ENCODE results near the gene FSD1. TPM values are rescaled to one million over a fixed set of nuclear protein-coding genes. Genes with fewer than 3 reads are reported as not detected.
"Not testable (repeated sequence)": the region's sequence is repeated elsewhere in the genome, so short reads cannot be mapped to it uniquely, and the experiment has no call there.

Gene FSD1
- total and polyA plus RNA-seq, 5 donors from 2014 or later, result 0.76 to 1.6 (median 1.0) TPM; not detected in 2

DNA sequence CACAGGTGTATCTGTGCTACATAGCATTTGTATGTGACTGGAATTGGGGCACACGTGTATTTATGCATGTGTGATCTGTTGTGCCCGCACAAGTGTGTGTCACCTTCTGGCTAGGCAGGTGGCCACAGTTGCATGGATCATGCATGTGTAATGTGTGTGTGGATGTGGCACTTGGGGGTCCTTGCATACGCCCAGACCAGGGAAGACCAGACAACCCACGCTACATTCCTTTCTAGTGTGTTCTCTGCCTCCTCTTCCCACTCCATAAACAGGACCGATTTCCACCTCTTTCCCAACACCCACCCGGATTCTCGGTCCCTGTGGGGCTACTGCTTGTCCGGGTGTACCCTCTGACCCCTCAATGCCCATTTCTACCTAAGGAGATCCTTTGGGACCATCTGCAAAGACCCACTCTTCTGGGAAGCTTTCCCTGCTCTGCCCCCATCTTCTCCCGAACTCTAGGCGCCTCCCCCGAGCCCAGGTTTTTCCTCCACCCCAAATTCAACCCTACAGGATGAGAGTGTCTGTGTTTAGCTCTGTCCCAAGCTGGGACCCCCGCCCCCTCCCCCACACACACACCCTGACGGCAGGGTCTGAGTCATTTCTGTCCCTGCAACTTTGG lies 21.9 kb downstream of the FSD1 start:
- Histone ChIP-seq H3K27me3 (ENCODE audit: control insufficient read depth, insufficient read depth, low read length) (no peaks in the 10 kb centered on the region), H3K4me3 (ENCODE audit: low read depth, low read length) (no peak overlapping the region), H3K9me3 (ENCODE audit: control insufficient read depth in 2 of 2, low read length in 2 of 2) (no peaks in the 10 kb centered on the region), H3K27ac (ENCODE audit: insufficient read depth, low read length, poor library complexity, severe bottlenecking) (no peak overlapping the region), H3K4me1 (ENCODE audit: control insufficient read depth, insufficient read depth, low read length, poor library complexity, severe bottlenecking) (peaks cover 22% of the 10 kb centered on the region), H3K36me3 (ENCODE audit: control insufficient read depth, insufficient read depth, low read length) (no peaks in the 10 kb centered on the region)
- DNase-seq, result no peak
- Mint-ChIP-seq H3K4me3 (peak overlapping the region in 3 of 4 donors; percentile 54 to 80 (median 62)), H3K27me3 (peaks cover 14% of the 10 kb centered on the region), H3K36me3 (no peaks in the 10 kb centered on the region), H3K27ac (no peak overlapping the region), H3K9me3 (peaks cover 0 to 5% (median 0%) of the 10 kb centered on the region in 7 donors), H3K4me1 (peaks cover 0 to 29% (median 16%) of the 10 kb centered on the region in 4 donors)
- no peak for ATAC-seq (ENCODE audit: low read depth in 2 of 2)

DNA sequence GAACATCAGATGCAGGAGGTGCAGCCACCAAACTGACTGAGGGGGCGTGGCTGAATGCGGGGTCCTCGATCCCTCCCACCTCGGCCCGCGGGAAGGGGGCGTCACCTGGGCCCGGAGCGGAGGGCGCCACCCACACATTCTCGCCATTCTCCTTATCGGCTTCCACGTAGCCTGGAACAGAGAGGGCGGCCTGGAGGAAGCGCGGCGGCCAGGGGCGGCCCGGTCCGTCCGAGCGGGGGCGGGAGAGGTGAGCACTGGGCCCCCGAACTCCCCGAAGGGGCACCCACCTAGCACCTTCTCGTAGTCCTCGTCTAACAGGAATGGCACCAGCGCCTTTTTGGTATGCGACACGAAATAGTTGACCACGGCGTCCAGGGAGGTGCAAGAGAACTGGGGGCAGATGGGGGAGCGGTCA lies 22.4 kb downstream of the FSD1 start:
- Mint-ChIP-seq H3K36me3 (no peaks in the 10 kb centered on the region), H3K9me3 (peaks cover 0 to 5% (median 0%) of the 10 kb centered on the region in 7 donors), H3K27me3 (peaks cover 14% of the 10 kb centered on the region), H3K27ac (peak overlapping the region in 1 of 3 donors; percentile 69), H3K4me3 (peak overlapping the region in 3 of 4 donors; percentile 74 to 90 (median 88)), H3K4me1 (peaks cover 0 to 29% (median 16%) of the 10 kb centered on the region in 4 donors)
- H3K4me3 ChIP-seq (ENCODE audit: low read depth, low read length), result no peak overlapping the region
- H3K9me3 ChIP-seq (ENCODE audit: control insufficient read depth in 2 of 2, low read length in 2 of 2), result no peaks in the 10 kb centered on the region
- no peaks in the 10 kb centered on the region for H3K36me3 ChIP-seq (ENCODE audit: control insufficient read depth, insufficient read depth, low read length)
- no peak overlapping the region for H3K27ac ChIP-seq (ENCODE audit: insufficient read depth, low read length, poor library complexity, severe bottlenecking)
- ATAC-seq (ENCODE audit: low read depth in 2 of 2) (no peak), DNase-seq (peak in 1 of 3 donors; percentile 25)
- peaks cover 22% of the 10 kb centered on the region for H3K4me1 ChIP-seq (ENCODE audit: control insufficient read depth, insufficient read depth, low read length, poor library complexity, severe bottlenecking)
- H3K27me3 ChIP-seq (ENCODE audit: control insufficient read depth, insufficient read depth, low read length), result no peaks in the 10 kb centered on the region

DNA sequence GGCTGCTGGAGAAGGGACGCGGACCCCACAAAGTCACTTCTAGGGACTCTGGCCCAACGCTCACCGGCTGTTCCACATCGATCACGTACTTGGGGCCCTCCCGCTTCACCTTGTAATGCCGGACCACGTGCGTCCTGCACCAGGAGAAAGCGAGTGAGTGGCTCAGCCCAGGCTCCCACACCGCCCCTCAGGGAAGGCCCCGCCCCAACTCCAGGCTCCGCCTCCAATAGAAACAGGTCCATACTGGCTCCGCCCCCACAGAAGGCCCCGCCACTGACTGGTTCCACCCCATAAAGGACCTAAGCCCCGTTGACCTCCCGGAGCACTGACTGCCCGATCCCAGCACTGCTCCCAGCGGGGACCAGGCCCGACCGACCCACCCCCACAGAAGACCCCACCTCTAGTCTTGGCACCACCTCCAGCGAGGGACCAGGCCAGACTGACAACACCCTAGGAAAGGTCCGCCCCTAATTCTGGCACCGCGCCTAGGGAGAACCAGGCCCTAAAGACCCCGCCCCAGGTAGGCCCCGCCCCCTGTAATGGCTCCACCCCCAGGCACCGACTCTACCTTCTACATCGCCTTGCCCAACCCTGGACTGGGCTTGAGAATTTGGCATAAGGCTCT lies 23.0 kb downstream of the FSD1 start:
- no peaks in the 10 kb centered on the region for H3K36me3 Mint-ChIP-seq
- H3K27ac Mint-ChIP-seq, result peak overlapping the region in 2 of 3 donors; percentile 69
- ATAC-seq (ENCODE audit: low read depth in 2 of 2) (no peak), DNase-seq (peak; percentile 38 to 56 (median 55))
- peak overlapping the region; percentile 74 to 90 (median 88) for H3K4me3 Mint-ChIP-seq
- Histone ChIP-seq H3K27ac (ENCODE audit: insufficient read depth, low read length, poor library complexity, severe bottlenecking) (no peak overlapping the region), H3K36me3 (ENCODE audit: control insufficient read depth, insufficient read depth, low read length) (no peaks in the 10 kb centered on the region), H3K27me3 (ENCODE audit: control insufficient read depth, insufficient read depth, low read length) (no peaks in the 10 kb centered on the region), H3K4me3 (ENCODE audit: low read depth, low read length) (peak overlapping the region; percentile 53), H3K9me3 (ENCODE audit: control insufficient read depth in 2 of 2, low read length in 2 of 2) (no peaks in the 10 kb centered on the region), H3K4me1 (ENCODE audit: control insufficient read depth, insufficient read depth, low read length, poor library complexity, severe bottlenecking) (peaks cover 22% of the 10 kb centered on the region)
- H3K4me1 Mint-ChIP-seq, result peaks cover 0 to 29% (median 16%) of the 10 kb centered on the region in 4 donors
- peaks cover 0 to 3% (median 0%) of the 10 kb centered on the region in 7 donors for H3K9me3 Mint-ChIP-seq
- H3K27me3 Mint-ChIP-seq, result peaks cover 14% of the 10 kb centered on the region

DNA sequence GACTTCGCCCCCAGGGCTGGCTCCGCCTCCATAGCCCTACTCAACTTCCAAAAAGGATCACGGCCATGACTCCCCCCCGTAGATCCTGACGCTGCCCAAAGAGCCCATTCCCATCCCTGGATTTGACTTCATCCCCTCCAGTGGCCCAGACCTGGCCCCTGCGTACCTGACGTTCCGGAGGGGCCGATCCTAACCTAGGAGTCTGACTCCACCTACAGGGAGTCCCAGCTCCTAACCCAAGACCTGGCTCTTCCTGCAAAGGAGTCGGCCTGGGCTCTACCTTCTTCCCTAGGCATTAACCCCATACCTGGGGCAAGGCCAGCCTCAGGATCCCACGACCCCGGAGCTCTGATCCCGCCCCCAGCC lies 23.5 kb downstream of the FSD1 start:
- Mint-ChIP-seq H3K36me3 (no peaks in the 10 kb centered on the region), H3K9me3 (peaks cover 0 to 3% (median 0%) of the 10 kb centered on the region in 7 donors), H3K4me1 (peaks cover 0 to 29% (median 16%) of the 10 kb centered on the region in 4 donors), H3K27ac (peak overlapping the region in 2 of 3 donors; percentile 69), H3K4me3 (peak overlapping the region; percentile 74 to 90 (median 88)), H3K27me3 (peaks cover 14% of the 10 kb centered on the region)
- Histone ChIP-seq H3K27me3 (ENCODE audit: control insufficient read depth, insufficient read depth, low read length) (no peaks in the 10 kb centered on the region), H3K4me1 (ENCODE audit: control insufficient read depth, insufficient read depth, low read length, poor library complexity, severe bottlenecking) (peaks cover 22% of the 10 kb centered on the region), H3K27ac (ENCODE audit: insufficient read depth, low read length, poor library complexity, severe bottlenecking) (peak overlapping the region; percentile 14), H3K9me3 (ENCODE audit: control insufficient read depth in 2 of 2, low read length in 2 of 2) (no peaks in the 10 kb centered on the region), H3K4me3 (ENCODE audit: low read depth, low read length) (peak overlapping the region; percentile 53), H3K36me3 (ENCODE audit: control insufficient read depth, insufficient read depth, low read length) (no peaks in the 10 kb centered on the region)
- DNase-seq (no peak), ATAC-seq (ENCODE audit: low read depth in 2 of 2) (no peak)

DNA sequence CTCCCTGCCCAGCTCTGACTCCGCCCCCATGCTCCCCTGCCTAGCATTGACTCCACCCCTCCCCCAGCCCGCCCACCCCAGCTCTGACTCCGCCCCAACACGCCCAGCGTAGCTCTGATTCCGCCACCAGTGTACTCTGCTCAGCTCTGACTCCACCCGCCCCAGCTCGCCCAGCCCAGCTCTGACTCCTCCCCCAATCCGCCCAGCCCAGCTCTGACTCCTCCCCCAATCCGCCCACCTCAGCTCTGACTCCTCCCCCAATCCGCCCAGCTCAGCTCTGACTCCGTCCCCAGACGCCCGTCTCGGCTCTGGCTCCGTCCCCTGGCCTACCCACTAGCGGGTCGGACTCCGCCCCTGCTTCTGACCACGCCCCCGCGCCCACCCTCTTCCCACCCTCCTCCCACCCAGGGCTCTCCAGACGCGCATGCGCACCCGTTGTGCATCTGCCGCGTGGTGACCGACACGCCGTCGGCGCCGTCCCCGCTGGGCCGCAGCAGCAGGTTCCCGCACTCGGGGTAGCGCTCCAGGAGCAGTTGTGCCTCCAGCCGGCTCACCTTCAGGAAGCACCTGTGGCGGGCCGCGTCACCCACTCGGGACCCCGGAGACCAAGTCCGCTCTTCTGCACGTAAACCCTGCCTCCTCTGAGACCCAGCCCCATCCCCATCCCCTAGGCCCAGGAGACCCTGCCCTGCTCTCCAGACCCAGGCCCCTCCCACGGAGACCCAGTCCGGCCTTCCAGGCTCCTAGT lies 24.0 kb downstream of the FSD1 start:
- Histone ChIP-seq H3K4me1 (ENCODE audit: control insufficient read depth, insufficient read depth, low read length, poor library complexity, severe bottlenecking) (peaks cover 22% of the 10 kb centered on the region), H3K27ac (ENCODE audit: insufficient read depth, low read length, poor library complexity, severe bottlenecking) (peak overlapping the region; percentile 14), H3K4me3 (ENCODE audit: low read depth, low read length) (peak overlapping the region; percentile 37), H3K9me3 (ENCODE audit: control insufficient read depth in 2 of 2, low read length in 2 of 2) (no peaks in the 10 kb centered on the region), H3K36me3 (ENCODE audit: control insufficient read depth, insufficient read depth, low read length) (no peaks in the 10 kb centered on the region), H3K27me3 (ENCODE audit: control insufficient read depth, insufficient read depth, low read length) (no peaks in the 10 kb centered on the region)
- Mint-ChIP-seq H3K27me3 (peaks cover 14% of the 10 kb centered on the region), H3K36me3 (no peaks in the 10 kb centered on the region), H3K4me3 (peak overlapping the region; percentile 82 to 93 (median 89)), H3K27ac (peak overlapping the region; percentile 69 to 90 (median 89)), H3K9me3 (peaks cover 0 to 3% (median 0%) of the 10 kb centered on the region in 7 donors), H3K4me1 (peaks cover 0 to 29% (median 16%) of the 10 kb centered on the region in 4 donors)
- DNase-seq, result peak; percentile 81 to 89 (median 85)
- ATAC-seq (ENCODE audit: low read depth in 2 of 2), result peak; percentile 90

DNA sequence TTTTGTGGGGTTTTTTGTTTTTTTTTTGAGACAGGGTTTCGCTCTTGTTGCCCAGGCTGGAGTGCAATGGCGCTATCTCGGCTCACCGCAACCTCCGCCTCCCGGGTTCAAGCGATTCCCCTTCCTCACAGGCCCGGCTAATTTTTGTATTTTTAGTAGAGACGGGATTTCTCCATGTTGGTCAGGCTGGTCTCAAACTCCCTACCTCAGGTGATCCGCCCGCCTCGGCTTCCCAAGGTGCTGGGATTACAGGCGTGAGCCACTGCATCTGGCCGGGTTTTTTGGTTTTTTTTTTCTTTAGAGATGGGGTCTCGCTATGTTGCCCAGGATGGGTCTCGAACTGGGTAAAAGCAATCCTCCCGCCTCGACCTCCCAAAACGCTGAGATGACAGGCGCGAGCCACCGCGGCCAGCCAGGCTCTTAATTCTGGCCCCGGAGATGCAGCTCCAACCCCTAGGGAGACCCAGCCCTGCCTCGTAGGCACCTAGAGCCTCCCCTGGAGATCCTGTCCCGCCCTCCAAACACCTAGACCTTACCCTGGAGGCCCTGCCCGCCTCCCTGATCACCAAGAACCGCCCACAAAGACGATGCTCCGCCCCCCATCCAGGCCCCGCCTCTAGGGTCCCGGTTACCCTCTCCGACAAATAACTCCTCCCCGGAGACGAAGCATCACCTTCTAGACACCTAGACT lies 24.7 kb downstream of the FSD1 start:
- peak overlapping the region; percentile 82 to 93 (median 89) for H3K4me3 Mint-ChIP-seq
- not testable (repeated sequence) for H3K27me3 ChIP-seq (ENCODE audit: control insufficient read depth, insufficient read depth, low read length); ATAC-seq (ENCODE audit: low read depth in 2 of 2); H3K9me3 Mint-ChIP-seq; DNase-seq; H3K36me3 ChIP-seq (ENCODE audit: control insufficient read depth, insufficient read depth, low read length); H3K9me3 ChIP-seq (ENCODE audit: control insufficient read depth in 2 of 2, low read length in 2 of 2); H3K36me3 Mint-ChIP-seq
- peak overlapping the region; percentile 37 for H3K4me3 ChIP-seq (ENCODE audit: low read depth, low read length)
- peak overlapping the region in 1 of 3 donors; percentile 79 for H3K27ac Mint-ChIP-seq
- peaks cover 0 to 29% (median 16%) of the 10 kb centered on the region in 4 donors for H3K4me1 Mint-ChIP-seq
- H3K27ac ChIP-seq (ENCODE audit: insufficient read depth, low read length, poor library complexity, severe bottlenecking), result peak overlapping the region; percentile 14
- peaks cover 22% of the 10 kb centered on the region for H3K4me1 ChIP-seq (ENCODE audit: control insufficient read depth, insufficient read depth, low read length, poor library complexity, severe bottlenecking)
- peaks cover 14% of the 10 kb centered on the region for H3K27me3 Mint-ChIP-seq

DNA sequence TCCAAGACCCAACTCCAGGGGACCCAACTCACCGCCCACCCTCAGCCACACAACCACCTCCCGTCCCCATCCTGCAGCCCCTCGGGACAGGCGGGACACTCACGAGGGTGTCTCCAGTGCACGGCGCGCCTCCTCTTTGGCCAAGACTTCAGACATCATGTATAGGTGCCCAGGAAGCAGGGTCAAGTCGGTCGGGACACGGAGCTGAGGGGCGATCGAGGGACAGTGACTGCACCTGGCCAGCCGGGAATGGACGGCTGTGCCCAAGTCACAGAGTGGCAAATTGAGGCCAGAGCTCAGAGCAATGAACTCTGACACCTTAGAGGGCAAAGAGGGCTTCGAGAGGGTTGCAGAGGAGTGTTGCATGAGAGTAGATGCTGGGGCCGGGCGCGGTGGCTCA lies 25.5 kb downstream of the FSD1 start:
- Histone ChIP-seq H3K4me3 (ENCODE audit: low read depth, low read length) (no peak overlapping the region), H3K9me3 (ENCODE audit: control insufficient read depth in 2 of 2, low read length in 2 of 2) (no peaks in the 10 kb centered on the region), H3K27ac (ENCODE audit: insufficient read depth, low read length, poor library complexity, severe bottlenecking) (no peak overlapping the region), H3K4me1 (ENCODE audit: control insufficient read depth, insufficient read depth, low read length, poor library complexity, severe bottlenecking) (peaks cover 22% of the 10 kb centered on the region), H3K27me3 (ENCODE audit: control insufficient read depth, insufficient read depth, low read length) (no peaks in the 10 kb centered on the region), H3K36me3 (ENCODE audit: control insufficient read depth, insufficient read depth, low read length) (no peaks in the 10 kb centered on the region)
- no peak for DNase-seq
- H3K27ac Mint-ChIP-seq, result no peak overlapping the region
- H3K27me3 Mint-ChIP-seq, result peaks cover 11% of the 10 kb centered on the region
- ATAC-seq (ENCODE audit: low read depth in 2 of 2), result no peak
- H3K36me3 Mint-ChIP-seq, result peaks cover 4% of the 10 kb centered on the region
- H3K4me3 Mint-ChIP-seq, result peak overlapping the region in 3 of 4 donors; percentile 5 to 88 (median 54)
- H3K9me3 Mint-ChIP-seq, result peaks cover 0 to 4% (median 0%) of the 10 kb centered on the region in 7 donors
- H3K4me1 Mint-ChIP-seq, result peaks cover 0 to 29% (median 16%) of the 10 kb centered on the region in 4 donors

Measured in CD4-positive, CD25-positive, alpha-beta regulatory T cell (primary cell).